HG02884 (cell line): Measurements from ENCODE around the gene PLPP4.

ENCODE experiments used
- ATAC-seq: cut with Tn5 transposase; IDR thresholded peaks from one replicate; pipeline ENCODE4 v1.9.1; 2021; ENCODE audit warnings: mild to moderate bottlenecking, moderate library complexity; ENCODE audit not compliant: unreplicated experiment

The PLPP4 gene

GRCh38 chr10:120485946-120486345, 28.9 kb downstream of the PLPP4 start:
- no peak for ATAC-seq

GRCh38 chr10:120486671-120487205, 29.7 kb downstream of the PLPP4 start:
- ATAC-seq: no peak

DNA sequence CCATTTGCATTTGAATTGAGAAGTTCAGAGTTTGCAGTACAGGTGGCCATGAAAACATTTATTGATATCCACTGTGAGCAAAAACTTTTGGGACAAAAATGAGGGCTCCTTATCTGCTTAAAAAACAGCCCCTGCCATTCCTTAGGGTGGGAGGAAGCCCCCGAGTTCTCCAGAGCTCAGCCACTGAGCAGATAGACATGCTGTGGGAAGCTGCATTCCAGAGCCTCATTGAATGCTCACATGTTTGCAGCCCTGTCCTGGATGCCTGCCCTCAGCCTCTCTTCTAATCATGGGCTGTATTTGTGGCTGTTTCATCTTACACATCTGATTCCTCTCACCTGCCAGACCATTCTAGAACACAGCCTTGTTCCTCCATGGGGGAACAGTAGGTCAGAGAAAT, 33.3 kb downstream of the PLPP4 start:
- ATAC-seq: no peak

GRCh38 chr10:120492346-120492745, 35.3 kb downstream of the PLPP4 start:
- ATAC-seq: no peak

DNA sequence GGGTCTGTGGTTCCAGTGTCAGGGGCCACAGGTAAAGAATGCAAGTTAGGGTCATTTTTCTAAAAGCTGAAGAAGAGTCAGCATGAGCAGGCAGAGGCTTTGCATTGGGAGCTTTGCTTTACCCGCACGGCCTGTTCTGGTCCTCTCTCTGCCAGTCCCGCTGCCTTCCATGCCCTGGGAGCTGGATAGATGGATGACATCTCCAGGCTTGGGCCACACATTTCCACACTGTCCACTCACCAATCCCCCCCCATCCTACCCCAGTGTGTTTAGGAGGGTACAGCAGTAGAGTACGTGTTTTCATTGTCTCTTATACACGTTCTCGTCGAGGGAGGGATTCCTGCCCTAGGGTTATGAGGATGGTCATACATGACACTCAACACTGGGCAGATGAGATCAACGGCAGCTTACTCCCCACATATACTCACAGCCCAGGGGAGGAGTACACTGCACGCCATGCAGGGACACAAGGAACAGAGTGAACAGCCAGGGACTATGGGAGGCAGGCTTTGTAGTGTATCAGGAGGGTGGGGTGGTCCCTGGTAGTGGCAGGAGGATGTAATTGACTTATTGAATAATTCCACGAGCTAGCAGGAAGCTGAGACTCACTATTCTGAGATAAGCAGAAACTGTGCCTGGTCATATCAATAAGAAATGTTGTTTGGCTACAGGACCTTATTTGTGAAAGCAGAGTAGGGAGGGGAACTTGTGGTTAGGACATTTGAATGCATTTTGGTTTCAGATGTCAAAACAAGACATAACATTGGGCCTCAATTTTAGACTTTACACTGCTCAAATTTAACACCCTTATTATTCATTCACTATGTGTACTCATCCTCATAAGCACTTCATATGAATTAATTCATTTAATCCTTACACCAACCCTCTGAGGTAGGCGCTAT, 36.6 kb downstream of the PLPP4 start:
- ATAC-seq: peak; percentile 74

- ATAC-seq: no peak
Measured at GRCh38 chr10:120494313-120494710, 37.3 kb downstream of the PLPP4 start.

- no peak for ATAC-seq
Measured at GRCh38 chr10:120495226-120496009, 38.4 kb downstream of the PLPP4 start.

- ATAC-seq: no peak
Measured at GRCh38 chr10:120499883-120500282, 42.9 kb downstream of the PLPP4 start.

DNA sequence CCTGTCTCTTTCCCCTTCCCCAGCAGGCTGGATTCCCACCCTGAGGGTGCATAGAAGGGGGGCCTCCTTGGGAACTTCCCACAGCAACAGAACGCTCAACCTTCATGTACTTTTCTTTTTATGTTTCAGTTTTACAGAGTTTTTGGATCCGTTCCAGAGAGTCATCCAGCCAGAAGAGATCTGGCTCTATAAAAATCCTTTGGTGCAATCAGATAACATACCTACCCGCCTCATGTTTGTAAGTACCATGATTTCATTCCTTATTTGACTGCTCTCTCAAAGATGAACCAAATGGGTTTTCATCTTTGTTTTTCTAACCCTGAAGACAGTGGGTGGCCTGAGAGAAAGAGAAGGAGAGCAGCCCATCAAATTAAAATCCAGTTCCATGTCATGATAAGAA, 46.7 kb downstream of the PLPP4 start:
- ATAC-seq: no peak

DNA sequence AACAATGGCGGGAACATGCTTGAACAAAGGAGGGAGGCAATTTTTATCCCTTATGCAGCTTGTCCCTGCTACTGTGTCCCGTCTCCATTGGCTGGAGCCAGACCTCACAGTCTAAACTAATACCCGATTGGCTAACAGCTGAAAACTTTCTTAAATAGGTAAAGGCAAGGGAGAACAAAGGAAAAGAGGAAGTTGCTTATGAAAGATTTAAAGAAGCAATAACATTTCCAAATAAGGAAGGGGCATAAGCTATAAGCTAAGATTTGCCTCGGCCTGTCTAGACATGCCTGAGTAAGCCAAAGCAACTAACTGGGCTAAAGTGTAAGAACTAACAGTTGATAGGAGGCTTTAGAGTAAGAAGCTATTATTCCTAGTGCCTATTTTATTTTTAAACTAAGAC, 47.2 kb downstream of the PLPP4 start:
- peak; percentile 52 for ATAC-seq

- ATAC-seq: no peak
Measured at GRCh38 chr10:120505056-120505455, 48.0 kb downstream of the PLPP4 start.

GRCh38 chr10:120505866-120506265, 48.8 kb downstream of the PLPP4 start:
- ATAC-seq: no peak

GRCh38 chr10:120506674-120507073, 49.6 kb downstream of the PLPP4 start:
- no peak for ATAC-seq

GRCh38 chr10:120507175-120507574, 50.1 kb downstream of the PLPP4 start:
- no peak for ATAC-seq

DNA sequence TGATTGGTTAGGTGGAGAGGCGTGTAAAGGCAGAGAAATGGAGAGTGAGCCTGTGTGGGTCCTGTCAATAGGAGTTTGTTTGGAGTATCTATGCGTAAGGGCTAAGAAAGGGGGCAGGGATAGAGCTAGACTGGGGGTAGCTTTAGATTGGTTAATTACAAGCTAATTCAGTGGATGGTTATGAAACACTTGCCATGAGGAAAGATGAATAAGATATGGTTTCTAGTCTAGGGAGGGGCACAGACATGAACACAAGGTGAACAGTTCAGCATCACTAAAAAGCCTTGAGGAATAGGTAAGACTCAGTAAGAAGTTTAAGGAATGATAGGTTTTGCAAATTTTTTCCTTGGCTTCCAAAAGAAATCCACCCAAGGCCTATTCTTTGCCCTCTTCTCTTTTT, 50.6 kb downstream of the PLPP4 start:
- ATAC-seq: no peak

DNA sequence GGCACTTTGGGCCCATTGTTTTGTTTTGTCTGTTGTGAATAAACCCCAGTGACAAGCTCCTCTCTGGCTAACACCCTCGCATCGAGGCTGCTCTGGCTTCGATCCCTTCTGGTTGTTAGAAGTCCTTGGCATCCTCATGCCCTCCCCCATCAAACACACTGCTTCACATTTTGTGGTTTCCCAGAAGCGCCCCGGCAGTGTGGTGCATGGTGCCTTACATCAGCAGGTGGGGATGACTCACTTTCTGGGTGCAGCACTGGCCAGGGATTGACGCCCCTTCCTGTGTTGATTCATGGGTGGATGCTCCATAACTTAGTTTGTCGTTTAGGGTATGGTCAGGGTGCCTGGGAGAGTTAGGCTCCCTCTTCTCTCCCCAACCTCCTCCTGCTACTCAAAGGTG, 51.4 kb downstream of the PLPP4 start:
- ATAC-seq: no peak

- ATAC-seq: no peak
Measured at GRCh38 chr10:120508966-120509365, 51.9 kb downstream of the PLPP4 start.

- ATAC-seq: no peak
Measured at GRCh38 chr10:120511165-120511564, 54.1 kb downstream of the PLPP4 start.

GRCh38 chr10:120513307-120513796, 56.3 kb downstream of the PLPP4 start:
- ATAC-seq: no peak

DNA sequence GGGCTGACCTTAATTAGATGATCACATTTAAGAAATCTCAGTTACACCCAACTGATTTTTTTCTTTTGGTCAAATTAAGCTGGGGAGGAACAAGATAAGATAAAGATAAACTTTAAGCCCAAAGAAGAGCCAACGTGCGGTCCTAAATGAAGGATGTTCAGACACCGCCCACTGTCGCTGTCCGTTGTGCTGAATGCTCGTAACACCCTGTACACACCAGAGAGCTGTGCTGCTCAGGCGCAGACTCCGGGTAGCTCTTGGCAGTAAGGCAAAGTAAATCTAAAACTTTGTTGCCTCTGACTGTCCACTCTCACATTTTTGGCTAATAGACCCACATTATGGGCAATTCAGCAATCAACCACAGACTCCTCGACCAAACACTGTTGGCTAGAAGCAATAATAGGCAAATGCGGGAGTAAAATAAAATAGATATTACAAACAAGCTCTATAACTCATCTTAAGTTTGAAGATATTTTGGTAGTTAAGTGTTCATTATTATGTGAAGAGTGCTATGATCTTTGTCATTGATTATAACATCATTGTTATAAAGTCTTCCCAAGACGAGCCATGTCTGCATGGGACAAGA, 57.1 kb downstream of the PLPP4 start:
- no peak for ATAC-seq

DNA sequence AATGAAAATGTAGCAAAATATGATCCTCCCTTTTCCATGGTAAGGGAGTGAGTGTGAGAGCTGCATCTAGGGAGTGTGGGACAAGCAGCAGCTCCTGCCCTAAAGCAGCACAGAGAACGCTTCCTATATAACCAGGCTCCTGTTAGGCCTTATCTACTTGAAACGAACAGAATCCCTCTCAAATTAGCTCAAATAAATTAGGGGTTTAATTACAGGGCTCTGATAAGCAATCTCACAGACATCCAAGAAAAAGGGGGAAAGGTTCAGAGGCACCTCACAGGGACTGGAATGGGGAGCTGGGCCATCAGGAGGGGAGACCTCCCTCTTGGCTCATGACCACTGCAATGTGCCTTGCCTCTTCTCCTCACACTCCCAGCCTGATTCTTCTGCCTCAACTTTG, 57.9 kb downstream of the PLPP4 start:
- ATAC-seq: no peak
